GM18858 (cell line): ENCODE measurements around the gene CNR2.
"Not testable (repeated sequence)": the region's sequence is repeated elsewhere in the genome, so short reads cannot be mapped to it uniquely, and the experiment has no call there.

Experiments used
- ATAC-seq: cut with Tn5 transposase; IDR thresholded peaks from one replicate; pipeline ENCODE4 v1.9.1; 2021; ENCODE audit not compliant: unreplicated experiment

CNR2 gene

GRCh38 chr1:23916209-23917131 is 3.3 kb upstream of the CNR2 start:
- no peak for ATAC-seq

- ATAC-seq: no peak
Measured at GRCh38 chr1:23915466-23915865, 2.3 kb upstream of the CNR2 start.

- no peak for ATAC-seq
Measured at GRCh38 chr1:23914921-23915320, 1.8 kb upstream of the CNR2 start.

- no peak for ATAC-seq
Measured at GRCh38 chr1:23911921-23912320, 1.2 kb downstream of the CNR2 start.

GRCh38 chr1:23910553-23911246 is 2.5 kb downstream of the CNR2 start:
- ATAC-seq: no peak

- ATAC-seq: no peak
Measured at GRCh38 chr1:23910144-23910543, 3.0 kb downstream of the CNR2 start.

- no peak for ATAC-seq
Measured at GRCh38 chr1:23909412-23909811, 3.8 kb downstream of the CNR2 start.

- no peak for ATAC-seq
Measured at GRCh38 chr1:23908453-23909341, 4.5 kb downstream of the CNR2 start.

GRCh38 chr1:23906731-23907130 is 6.4 kb downstream of the CNR2 start:
- ATAC-seq: no peak

- ATAC-seq: no peak
Measured at GRCh38 chr1:23905461-23906025, 7.6 kb downstream of the CNR2 start.

GRCh38 chr1:23904748-23905357 is 8.3 kb downstream of the CNR2 start:
- ATAC-seq: no peak

- no peak for ATAC-seq
Measured at GRCh38 chr1:23903754-23904153, 9.4 kb downstream of the CNR2 start.

- no peak for ATAC-seq
Measured at GRCh38 chr1:23902321-23903278, 10.6 kb downstream of the CNR2 start.

GRCh38 chr1:23900017-23900416 is 13.1 kb downstream of the CNR2 start:
- not testable (repeated sequence) for ATAC-seq

GRCh38 chr1:23899070-23899469 is 14.1 kb downstream of the CNR2 start:
- no peak for ATAC-seq

GRCh38 chr1:23897083-23897482 is 16.1 kb downstream of the CNR2 start:
- ATAC-seq: no peak

- no peak for ATAC-seq
Measured at GRCh38 chr1:23896491-23896890, 16.7 kb downstream of the CNR2 start.

GRCh38 chr1:23895993-23896392 is 17.2 kb downstream of the CNR2 start:
- ATAC-seq: no peak

- no peak for ATAC-seq
Measured at GRCh38 chr1:23895082-23895481, 18.1 kb downstream of the CNR2 start.
